GM12801 (cell line): ENCODE measurements around the gene SLC4A2.

Experiments
- CTCF ChIP-seq: IDR thresholded peaks from one replicate; pipeline ENCODE4 v1.5.1; 2011; ENCODE audit warnings: control low read depth; ENCODE audit not compliant: insufficient read length; ENCODE audit errors: extremely low read depth

SLC4A2 gene

DNA sequence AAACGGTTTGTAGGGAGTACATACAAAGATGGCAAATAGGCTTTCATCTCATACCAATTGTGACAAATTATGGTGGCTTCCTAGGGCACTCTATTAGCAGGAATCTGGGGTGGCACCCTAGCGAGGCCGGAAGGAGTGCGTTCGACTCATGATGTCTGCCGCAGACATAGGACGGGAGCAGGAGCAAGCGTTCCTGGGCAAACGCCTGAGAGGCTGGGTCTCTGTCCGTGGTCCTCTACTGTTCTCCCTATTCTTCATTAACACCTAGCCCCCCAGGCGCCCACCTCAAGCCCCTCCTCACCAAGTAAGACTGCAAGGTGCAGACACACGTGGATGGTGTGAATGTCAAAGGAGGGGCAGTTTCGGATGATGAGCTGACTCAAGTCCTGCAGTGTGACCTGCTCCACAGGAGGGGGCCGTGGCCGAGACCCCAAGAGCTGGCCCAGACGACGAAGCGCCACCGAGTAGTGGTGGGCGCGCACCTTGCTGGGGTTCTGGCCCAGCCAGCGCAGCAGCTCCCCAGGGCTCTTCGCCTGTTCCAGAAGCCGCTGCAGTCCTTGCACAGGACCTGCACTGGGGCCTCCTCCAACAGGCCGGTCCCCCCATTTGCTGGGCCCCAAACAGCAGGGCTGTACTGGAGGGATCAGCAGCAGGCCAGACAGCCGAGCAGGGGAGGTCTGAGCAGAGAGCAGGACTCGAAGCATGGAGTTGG, 20.0 kb downstream of the SLC4A2 start:
- no peak for TF ChIP-seq CTCF

DNA sequence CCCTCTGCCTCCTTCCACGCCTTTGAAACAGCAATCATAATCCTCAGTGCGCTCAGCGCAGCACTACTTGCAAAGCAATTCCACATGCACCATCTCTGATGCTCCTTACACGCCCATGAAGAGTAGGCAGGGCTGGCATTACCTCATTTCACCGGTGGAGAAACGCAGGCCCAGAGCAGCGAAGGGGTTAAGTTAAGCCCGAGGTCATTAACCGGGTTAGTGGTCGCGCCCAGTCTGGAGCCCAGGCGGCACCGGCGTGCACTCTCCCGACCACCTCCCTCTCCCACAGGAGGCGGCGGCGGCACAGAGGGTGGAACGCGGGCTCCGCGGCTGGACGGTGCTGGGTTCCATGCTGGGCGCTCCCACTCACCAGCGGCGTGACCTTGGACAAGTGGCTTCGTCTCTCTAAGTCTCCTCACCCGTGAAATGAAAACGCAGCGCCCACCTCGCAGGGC, 20.7 kb downstream of the SLC4A2 start:
- TF ChIP-seq CTCF = no peak

- TF ChIP-seq CTCF = no peak
These were observed 21.3 kb downstream of the SLC4A2 start, which contains the start of gene FASTK for GRCh38 chr7:151080522-151081169. FASTK (minus strand) TSS chr7:151080809; CDS start chr7:151080766, 43 bp downstream.

- no peak for TF ChIP-seq CTCF
These were observed 22.0 kb downstream of the SLC4A2 start for GRCh38 chr7:151081170-151082101.

DNA sequence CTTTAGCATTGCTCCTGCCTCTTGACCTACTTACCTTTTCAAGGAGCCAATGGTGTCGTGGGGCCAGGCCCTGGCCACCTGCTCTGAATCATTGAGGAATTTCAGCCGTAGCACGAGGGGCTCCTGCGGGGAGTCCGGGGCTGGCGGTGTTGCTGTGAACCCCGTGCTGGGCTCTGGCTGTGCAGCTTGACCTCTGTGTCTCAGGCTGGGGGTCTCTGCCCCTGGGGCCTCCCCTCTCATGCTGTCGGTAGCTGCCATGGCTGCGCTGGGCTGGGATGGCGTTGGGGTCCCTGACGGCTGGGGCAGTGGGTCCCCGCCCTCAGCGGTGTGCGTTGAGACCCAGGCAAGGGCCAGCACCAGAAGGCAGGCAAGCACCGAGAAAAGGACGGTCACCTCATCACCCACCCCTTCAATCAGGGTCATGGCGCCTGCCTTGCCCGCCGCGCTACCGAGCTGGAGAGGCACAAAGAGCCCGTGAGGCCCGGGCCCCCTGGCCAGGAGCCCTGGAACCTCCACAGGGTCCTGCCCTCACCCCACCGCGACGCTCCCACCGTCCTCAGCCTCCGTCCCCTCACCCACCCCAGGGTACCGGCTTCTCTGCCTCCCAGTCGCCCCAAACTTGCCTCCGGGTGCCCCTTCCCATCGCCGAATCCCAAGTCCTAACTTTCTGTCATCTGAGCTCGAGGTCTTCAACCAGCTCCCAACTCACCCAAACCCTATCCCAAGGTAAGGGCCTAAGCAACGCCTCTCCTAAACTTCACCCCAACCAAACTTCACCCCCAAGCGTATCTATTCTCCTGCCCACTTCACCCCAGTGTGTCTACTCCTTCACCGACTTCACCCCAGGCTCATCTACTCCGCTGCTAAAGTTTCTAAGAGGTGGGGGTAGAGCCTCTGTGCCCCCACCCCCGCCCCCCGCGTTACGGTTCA, 23.0 kb downstream of the SLC4A2 start:
- TF ChIP-seq CTCF = no peak

- no peak for TF ChIP-seq CTCF
These were observed 23.9 kb downstream of the SLC4A2 start, which contains the start of gene TMUB1 for GRCh38 chr7:151083071-151083823. TMUB1 (minus strand) TSS chr7:151083493; CDS start chr7:151082563, 930 bp downstream.
